DMS114 treated with DMSO at 0.1 percent for 48 hours (cell line): Measurements from ENCODE around the gene GP5.

Source experiments
- DNase-seq: peaks from one replicate; lab custom pipeline; 2025; ENCODE audit not compliant: unreplicated experiment; lab: John Stamatoyannopoulos, UW

The GP5 gene, protein sequence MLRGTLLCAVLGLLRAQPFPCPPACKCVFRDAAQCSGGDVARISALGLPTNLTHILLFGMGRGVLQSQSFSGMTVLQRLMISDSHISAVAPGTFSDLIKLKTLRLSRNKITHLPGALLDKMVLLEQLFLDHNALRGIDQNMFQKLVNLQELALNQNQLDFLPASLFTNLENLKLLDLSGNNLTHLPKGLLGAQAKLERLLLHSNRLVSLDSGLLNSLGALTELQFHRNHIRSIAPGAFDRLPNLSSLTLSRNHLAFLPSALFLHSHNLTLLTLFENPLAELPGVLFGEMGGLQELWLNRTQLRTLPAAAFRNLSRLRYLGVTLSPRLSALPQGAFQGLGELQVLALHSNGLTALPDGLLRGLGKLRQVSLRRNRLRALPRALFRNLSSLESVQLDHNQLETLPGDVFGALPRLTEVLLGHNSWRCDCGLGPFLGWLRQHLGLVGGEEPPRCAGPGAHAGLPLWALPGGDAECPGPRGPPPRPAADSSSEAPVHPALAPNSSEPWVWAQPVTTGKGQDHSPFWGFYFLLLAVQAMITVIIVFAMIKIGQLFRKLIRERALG

DNA sequence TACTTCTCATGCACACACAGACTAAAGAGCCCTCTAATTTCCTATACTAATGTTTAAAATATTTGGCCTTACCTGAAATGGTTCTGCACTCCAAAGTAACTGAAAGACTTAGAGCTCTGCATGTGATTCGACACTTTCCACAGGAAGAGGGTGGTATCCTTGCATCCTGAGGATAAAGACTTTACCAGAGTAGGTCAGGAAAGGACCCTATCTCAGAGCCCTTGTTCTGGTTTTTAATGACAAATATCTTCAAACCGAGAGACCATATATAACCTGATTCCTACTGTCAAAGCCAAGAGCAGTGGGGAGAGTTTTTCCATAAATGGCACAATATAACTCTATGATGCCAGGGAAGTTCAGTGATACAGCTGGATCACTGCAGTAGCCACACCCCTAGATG is at the start of gene GP5:
Gene GP5, minus strand, starts transcription at position 101 of the 400 bp plus-strand sequence. CDS start 984 bp downstream, outside the sequence.
- no peak for DNase-seq

DNA sequence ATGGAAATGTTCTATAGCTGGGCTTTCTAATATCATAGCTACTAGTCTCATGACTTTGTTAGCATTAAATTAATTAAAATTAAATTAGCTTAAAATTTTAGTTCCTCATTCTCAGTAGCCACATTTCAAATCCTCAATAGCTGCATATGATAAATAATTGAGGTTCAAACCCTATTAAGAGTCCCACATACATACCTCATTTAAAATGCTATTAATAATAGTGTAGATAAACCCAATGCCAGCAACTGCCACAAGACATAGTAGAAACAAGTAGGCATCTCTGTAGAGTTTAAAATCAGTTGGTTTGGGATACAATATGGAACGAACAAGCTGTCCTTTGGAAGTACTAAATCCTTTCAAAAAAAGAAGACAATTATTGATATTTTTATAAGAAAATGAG is 48.6 kb upstream of the GP5 start:
- no peak for DNase-seq

DNA sequence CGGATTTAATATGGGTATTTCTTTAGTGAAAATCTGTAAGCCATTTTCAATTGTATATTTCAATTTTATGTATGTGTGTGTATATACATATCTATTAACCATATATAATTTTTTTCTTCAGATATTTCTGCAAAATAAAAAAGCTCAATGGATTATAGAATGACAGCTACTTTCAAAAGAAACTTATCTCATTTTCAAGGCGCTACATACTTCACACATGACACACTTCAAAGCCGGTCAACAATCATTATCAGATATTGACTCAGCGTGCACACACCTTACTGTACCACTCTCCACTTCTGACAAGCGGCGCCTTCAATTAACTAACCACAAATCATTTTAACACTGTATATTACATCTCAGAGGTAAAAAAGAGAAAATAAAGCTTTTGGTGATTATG is 48.1 kb upstream of the GP5 start:
- no peak for DNase-seq

DNA sequence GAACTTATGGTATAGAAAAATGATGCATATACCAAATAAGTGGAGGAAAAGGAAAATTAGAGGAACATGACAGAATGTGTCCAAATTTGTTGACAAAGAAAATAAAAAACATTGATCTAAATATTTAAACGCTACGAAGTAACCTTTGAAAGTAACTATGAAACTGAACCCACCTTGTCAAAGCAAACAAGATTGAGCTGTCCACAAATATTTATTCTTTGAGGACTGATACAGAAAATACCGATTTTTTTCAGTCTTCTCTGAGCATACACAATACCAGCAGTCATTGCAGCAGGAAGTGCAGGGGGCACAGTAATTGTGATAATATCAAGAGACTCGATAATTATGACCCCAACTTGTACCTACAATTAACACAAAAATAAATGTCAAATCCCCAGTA is 47.7 kb upstream of the GP5 start:
- DNase-seq: no peak

DNA sequence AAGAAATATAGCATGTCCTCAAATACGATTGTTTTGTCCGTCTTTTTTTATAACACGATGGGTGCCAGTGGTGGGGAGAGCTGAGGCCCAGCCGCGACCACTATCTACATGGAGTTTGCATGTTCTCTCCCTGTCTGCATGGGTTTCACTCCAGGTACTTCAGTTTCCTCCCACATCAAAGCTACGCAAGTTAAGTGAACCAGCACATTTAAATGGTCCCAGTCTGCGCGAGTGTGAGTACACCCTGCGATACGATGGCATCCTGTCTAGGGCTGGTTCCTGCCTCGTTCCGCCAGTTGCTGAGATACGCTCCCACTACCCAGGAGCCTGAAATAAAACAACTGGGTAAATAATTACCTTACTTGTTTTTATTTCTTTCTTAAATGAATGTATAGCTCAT is 47.1 kb upstream of the GP5 start:
- no peak for DNase-seq

DNA sequence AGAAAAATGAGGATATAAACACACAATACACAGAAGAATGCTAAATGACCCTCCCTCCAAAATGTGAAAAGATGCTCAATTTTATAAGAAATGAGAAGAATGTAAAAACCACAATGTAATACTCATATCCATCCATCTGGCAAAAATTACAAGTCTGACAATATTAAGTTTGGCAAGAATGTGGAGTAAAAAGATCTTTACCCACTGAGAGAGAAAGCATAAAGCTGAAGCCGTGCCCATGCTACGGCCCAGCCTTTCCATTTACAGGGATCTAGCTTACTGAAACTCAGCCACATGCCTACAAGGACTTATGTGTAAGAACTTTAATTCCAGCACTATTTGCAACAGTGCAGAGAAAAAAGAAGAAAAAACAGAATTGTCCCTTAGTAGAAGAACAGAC is 44.8 kb upstream of the GP5 start:
- no peak for DNase-seq

DNA sequence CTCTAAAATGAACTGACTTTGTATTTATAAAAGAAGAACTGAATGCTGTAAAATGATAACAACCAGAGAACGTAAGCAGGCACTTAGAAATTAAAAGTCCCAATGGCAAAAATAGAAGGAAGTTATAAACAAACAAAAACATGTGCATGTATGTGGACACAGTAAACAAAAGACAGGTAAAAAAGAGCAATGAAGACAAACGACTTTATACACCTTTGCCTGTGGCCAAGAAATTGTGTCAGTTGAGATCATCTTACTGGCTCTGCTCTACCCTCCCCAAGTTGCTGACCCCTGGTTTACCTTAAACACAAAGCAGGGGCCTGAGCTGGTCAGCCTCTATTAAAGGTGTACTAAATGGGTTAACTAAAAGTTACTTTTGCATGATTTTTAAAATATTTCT is 41.7 kb upstream of the GP5 start:
- DNase-seq: no peak

DNA sequence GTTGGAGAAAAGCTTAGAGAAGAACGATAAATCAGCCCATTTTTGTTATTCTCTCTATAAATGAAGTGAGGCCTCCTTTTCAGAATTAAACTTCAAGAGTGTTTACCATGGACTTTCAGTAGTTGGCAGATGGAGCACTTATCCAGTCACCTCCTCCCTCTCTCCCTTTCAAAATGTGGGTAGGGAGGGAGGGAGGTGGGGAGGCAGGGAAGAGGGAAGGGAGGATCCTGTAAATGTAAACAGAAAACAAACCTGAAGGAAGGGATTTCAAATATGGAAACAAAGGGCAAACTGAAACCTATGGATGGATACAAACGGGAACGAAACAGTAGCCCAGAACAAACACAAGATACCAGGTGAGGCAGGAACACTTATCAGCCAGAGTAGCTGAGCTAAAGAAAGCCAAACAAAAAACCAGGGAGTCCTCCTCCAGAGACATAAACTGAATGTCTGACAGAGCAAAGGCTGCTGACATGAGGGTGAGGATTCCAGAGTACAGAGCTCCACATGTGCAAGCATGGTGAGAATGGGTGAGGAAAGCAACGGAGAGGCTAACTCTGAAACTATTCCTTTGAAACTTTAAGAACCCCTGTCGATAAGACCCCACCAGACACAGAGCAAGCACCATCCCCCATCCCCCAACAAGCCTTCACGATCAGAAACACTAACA is 41.0 kb upstream of the GP5 start:
- DNase-seq: no peak

DNA sequence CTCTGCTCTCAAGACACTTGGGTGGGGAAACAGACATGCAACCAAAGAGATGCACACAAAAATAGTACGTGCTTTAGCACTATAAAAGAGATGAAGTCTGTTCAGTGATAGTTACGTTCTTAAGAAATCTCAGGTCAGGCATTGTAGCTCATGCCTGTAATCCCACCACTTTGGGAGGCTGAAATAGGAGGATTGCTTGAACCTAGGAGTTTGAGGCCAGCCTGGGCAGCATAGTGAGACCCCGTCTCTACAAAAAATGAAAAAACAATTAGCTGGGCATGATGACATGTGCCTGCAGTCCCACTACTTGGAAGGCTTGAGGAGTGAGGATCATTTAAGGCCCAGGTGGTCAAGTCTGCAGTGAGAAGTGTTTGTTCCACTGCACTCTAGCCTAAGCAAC is 35.4 kb upstream of the GP5 start:
- DNase-seq: no peak

DNA sequence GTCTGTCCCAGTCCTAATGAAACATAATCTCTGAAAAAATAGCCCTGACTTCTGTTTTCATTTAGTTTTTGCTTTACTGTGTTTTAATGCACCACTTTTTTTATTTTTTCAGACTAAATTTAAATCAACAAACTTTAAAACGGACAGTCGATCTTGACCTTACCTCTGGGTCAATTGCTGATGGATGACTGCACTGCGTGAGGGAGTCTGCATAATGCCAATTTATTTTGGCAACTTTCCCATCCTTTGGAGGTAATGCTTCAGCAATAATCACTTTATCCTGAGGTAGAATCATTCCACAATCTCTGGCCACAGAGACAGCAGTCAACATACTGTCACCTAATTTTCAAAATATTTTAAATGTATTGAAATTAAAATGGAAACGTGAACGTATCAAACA is 32.5 kb upstream of the GP5 start:
- no peak for DNase-seq

DNA sequence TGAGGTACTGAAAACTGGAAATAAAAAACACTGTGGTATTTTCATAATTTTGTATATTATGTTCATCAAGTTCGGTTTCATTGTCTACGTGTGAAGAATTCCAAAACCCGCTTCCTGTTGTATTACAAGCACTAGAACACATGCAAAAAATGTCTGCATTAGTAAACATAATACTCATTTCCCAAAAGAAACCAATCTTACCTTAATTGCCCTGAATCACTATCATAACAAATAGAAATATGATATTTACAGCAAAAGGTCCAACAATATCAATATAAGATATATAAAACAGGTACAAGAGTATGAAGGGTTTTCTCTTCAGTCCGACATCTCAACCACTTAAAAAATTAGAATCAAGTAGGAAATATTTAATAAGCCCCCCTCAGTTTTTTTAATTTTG is 26.3 kb upstream of the GP5 start:
- no peak for DNase-seq

DNA sequence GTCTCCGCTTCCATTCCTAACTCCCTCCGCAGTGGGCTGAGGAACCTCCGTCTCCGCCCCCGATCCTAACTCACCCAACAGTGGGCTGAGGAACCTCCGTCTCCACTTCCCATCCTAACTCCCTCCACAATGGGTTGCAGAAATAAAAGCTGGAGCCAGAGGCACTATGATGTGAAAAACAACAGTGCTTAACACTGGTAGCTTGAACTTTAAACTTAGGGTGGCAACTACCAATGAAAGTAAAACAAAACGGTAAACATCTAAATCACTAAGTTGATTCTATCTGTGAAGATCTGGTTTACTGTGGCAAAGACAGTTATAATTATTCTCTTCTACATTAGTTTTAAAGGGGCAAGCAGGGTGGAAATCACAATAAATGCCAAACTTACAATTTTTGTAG is 25.9 kb upstream of the GP5 start:
- no peak for DNase-seq

DNA sequence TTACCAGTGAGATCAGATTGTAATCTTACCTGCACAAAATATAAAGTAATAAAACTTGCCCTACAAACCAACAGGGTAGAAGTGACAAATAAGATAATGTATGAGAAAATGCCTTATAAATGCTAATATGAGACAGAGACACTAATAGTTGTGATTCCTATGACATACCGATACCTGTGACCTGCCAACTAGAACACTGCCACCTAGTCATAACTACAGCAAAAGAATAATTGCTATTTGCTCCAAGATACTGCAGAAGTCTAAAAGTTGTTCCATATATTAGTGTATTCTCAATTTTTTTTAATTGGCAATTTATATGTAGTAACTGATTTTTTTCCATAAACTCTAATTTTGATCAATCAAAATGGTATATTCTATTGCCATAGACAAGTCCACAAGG is 25.3 kb upstream of the GP5 start:
- DNase-seq: no peak

DNA sequence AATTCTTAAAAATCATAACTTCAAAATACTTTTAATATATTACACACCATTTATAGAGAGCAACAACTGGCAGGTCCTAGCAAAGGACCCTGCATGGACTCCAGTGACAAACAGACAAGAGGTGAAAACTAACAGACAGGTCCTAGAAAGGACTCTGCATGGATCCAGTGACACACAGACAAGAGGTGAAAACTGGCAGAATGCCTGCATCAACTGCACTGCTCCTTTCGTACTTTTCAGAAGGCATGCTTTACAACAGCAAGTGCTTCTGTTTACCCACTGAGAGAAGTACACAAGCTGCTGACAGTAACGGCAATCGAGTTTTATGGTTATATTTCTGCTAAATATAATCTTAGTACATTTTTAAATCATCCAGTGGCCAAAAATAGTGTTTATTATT is 24.3 kb upstream of the GP5 start:
- no peak for DNase-seq

DNA sequence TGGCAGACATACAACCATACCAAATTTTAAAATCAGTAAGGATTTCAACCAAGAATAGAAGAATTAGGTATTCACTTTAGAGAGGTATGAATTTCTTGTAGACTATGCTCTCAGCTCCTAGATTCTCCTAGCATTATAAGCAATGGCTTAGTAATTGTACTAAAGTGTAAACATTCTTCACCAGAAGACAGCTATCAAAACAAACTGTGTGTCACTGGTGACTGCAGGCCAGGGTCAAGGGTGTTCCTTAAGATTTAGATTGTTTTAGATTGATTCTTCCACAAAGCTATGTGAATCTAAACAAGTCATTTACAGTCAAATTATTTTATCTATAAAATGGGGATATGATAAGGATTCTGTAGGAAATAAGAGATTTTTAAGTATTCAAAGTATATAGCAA is 23.1 kb upstream of the GP5 start:
- DNase-seq: no peak

DNA sequence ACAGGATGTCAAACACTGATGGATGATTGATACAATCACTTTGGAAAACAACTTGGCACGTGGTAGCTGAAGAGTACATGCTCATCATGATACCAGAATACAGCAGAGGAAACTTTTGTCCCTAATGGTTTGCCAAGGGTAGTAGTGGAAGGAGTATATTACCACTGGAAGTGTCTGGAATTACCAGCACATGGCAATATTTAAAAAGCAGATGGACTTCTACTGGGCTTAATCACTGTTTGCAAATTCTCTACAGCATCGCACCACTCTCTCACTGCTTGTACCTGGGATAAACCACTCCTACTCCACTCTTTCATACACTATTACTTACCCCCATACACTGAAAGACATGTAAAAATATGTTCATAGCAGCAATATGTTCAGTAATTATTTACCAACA is 19.6 kb upstream of the GP5 start:
- DNase-seq: no peak

DNA sequence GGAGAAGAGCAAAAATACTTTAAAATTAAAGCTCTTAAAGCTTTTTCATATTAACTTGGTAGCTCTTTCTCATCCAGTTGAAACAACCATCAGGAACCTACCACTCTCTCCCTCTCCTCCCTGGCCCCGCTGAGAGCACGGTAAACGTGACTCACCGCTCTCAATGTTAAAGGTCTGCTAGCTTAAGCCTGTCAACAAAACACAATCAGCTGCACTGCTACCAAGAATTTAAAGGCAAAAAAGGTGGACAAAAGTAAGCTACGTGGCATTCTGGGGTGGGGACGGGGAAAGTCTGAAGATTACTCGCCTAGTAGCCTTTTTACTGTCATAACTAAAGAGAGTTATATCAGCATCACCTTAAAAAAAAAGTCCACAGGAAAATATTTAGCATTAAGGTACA is 8.4 kb upstream of the GP5 start:
- DNase-seq: no peak

DNA sequence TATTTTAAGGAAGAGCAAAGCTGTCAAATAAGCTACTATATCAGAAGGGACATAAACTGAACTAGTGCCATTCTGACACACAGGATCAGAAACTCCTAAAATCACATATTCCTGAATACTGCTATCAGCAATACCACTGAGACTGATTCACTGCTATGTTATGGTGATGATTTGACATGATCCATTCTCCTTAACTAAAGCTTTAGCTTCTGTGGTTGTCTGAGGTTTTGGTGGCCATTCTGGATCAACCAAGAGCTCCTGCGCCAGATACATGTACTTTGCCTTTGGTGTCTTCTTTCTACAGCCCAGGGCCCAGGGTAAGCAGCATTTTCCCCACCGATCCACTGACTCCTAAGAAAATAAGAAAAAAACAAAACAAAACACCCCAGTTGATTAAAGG is 6.7 kb upstream of the GP5 start:
- no peak for DNase-seq

DNA sequence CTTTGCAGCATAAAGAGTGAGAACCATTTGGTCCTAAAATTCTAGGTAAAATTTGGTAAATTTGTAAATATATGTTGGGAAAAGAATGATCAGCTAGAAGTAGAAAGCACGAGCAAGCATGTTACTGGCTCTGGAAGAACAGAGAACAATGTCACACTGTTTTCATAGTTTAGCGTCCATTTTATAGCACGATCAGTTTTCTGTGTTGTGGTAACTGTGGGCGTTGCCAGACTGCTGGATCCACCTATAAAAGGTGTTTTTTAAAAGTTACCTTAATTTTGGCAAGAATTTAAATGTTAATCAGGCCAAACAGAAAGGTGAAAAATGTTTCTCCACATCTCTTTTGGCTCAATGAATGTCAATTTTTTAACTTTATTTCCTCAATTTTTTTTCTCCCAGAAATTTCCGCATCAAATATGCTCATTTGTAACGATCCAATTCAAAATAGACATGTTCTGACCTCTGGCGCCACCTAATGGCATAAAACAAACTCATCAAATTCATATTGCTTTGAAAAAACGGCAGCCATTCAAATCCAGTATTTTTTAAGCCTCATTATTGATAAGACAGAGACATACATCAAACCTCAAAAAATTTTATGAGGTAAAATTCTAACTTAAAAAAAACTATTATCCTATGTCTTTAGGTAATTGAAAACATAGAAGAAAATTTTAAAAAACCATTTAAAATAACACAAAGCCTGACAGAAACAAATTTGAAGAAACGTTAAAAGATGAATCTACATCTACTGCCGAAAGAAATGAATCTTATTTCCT is 5.5 kb upstream of the GP5 start:
- peak; percentile 52 for DNase-seq

DNA sequence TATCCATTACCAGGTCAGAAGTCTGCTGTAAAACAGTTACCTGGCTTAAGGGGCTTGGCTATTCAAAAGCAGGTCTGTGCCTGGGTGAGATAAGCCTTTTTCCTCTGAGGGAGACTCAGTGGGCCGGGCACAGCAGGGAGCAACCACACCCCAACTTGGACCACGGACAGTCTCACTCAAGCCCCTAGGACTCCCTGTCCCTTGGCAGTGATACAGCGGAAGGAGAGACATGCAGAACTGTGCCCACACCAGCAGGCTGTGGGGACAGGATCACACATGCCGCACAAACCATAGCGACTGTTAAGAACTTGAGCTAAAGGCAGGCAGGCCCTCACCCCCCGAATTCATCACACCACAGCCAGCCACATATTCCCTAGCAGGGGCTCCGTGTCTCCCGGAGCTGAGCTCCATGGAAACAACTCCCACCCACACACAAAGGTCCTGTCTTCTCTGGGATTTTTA is 2.8 kb upstream of the GP5 start:
- DNase-seq: no peak

DNA sequence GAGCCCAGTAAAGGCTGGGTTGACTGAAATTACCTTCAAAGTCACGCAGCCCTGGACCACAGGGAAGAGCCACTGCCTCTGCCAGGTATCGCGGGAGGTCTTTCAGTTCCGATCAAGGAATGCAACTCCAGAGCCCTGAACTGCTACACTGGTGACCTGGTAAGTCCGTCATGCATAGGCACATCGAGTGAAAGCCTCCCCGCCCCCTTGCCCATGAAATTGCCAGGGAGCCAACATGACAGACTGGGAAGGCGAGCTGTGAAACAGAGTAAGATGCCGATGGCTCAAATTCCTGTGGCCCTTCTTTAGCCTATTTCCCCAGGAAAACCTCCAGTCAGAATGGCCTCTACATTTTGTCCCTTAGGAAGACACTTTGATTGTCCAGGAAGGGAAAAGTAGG is 2.3 kb upstream of the GP5 start:
- DNase-seq: no peak
